Hepatocyte (in vitro differentiated cells): ENCODE data around the gene COL11A2. TPM values are rescaled to one million over a fixed set of nuclear protein-coding genes. Genes with fewer than 3 reads are reported as not detected.
"Not testable (repeated sequence)": the region's sequence is repeated elsewhere in the genome, so short reads cannot be mapped to it uniquely, and the experiment has no call there.

Experiments
- DNase-seq: peaks from one replicate; pipeline ENCODE4 v3.0.0-alpha.2; 2016; ENCODE audit warnings: low spot score
- H2AFZ ChIP-seq: fragments of 200-600 bp; sonication (generic); 2 replicates; pipeline ENCODE4 v1.6.0; 2016; ENCODE audit warnings: antibody characterized with exemption, mild to moderate bottlenecking
- H3K27ac ChIP-seq: fragments of 200-600 bp; sonication (generic); 2 replicates; pipeline ENCODE4 v1.5.1; 2016; ENCODE audit warnings: mild to moderate bottlenecking
- H3K27me3 ChIP-seq: fragments of 200-600 bp; sonication (generic); 2 replicates; pipeline ENCODE4 v1.6.1; 2016
- H3K36me3 ChIP-seq: fragments of 200-600 bp; sonication (generic); replicated peaks from 2 replicates; pipeline ENCODE4 v1.5.1; 2016; ENCODE audit warnings: low read depth; ENCODE audit not compliant: insufficient read depth
- H3K4me1 ChIP-seq: fragments of 200-600 bp; sonication (generic); 2 replicates; pipeline ENCODE4 v1.5.1; 2016; ENCODE audit warnings: mild to moderate bottlenecking, moderate library complexity; ENCODE audit not compliant: insufficient read depth
- H3K4me2 ChIP-seq: fragments of 200-600 bp; sonication (generic); 2 replicates; pipeline ENCODE4 v1.6.0; 2016
- H3K4me3 ChIP-seq: fragments of 200-600 bp; sonication (generic); 2 replicates; pipeline ENCODE4 v1.5.1; 2016; ENCODE audit warnings: mild to moderate bottlenecking
- H3K79me2 ChIP-seq: fragments of 200-600 bp; sonication (generic); 2 replicates; pipeline ENCODE4 v1.6.0; 2017; ENCODE audit warnings: mild to moderate bottlenecking
- H3K9me2 ChIP-seq: fragments of 200-600 bp; sonication (generic); replicated peaks from 2 replicates; pipeline ENCODE4 v1.6.0; 2017; ENCODE audit warnings: mild to moderate bottlenecking; ENCODE audit not compliant: insufficient read depth
- H3K9me3 ChIP-seq: fragments of 200-600 bp; sonication (generic); 2 replicates; pipeline ENCODE4 v1.5.1; 2016; ENCODE audit warnings: low read depth, mild to moderate bottlenecking
- H4K20me1 ChIP-seq: fragments of 200-600 bp; sonication (generic); 2 replicates; pipeline ENCODE4 v1.6.0; 2016; ENCODE audit warnings: mild to moderate bottlenecking; ENCODE audit not compliant: insufficient read depth, poor library complexity, severe bottlenecking
- EZH2 ChIP-seq: fragments of 200-600 bp; sonication (generic); IDR thresholded peaks from 2 replicates; pipeline ENCODE4 v1.6.1; 2016; ENCODE audit warnings: antibody characterized with exemption, mild to moderate bottlenecking, borderline replicate concordance
- EZH2phosphoT487 ChIP-seq: fragments of 200-600 bp; sonication (generic); IDR thresholded peaks from one replicate; pipeline ENCODE4 v1.6.1; 2018; ENCODE audit warnings: antibody characterized with exemption, mild to moderate bottlenecking, low read depth, moderate library complexity; ENCODE audit not compliant: unreplicated experiment, severe bottlenecking
- WGBS: methylation state at CpG from one replicate; pipeline ENCODE4 v1.1.6; 2016; ENCODE audit warnings: low lambda C conversion rate; ENCODE audit errors: missing lambda C conversion rate; 5-methylcytosine and 5-hydroxymethylcytosine counted together
- polyA plus RNA-seq: library from polyadenylated mRNA; unstranded; fragments of >200 nt; fragmentation: Nextera tagmentation; extraction: Ambion mirVana; gene quantifications from 2 replicates; pipeline ENCODE4 v1.2.1, GENCODE V29; 2016
- total RNA-seq: library from RNA; depleted of rRNA; stranded (reverse); fragments of >200 nt; gene quantifications from 2 replicates; pipeline ENCODE4 v1.2.3, GENCODE V29; 2014
- TF ChIP-seq, protein P1 (sequence below): fragments of 200-600 bp; sonication (generic); IDR thresholded peaks from 2 replicates; pipeline ENCODE4 v1.5.1; 2016; ENCODE audit warnings: antibody characterized with exemption, mild to moderate bottlenecking; ENCODE audit not compliant: poor library complexity

COL11A2 gene
- total and polyA plus RNA-seq, 2 experiments from 2014 or later = 3.0 to 4.7 TPM

DNA sequence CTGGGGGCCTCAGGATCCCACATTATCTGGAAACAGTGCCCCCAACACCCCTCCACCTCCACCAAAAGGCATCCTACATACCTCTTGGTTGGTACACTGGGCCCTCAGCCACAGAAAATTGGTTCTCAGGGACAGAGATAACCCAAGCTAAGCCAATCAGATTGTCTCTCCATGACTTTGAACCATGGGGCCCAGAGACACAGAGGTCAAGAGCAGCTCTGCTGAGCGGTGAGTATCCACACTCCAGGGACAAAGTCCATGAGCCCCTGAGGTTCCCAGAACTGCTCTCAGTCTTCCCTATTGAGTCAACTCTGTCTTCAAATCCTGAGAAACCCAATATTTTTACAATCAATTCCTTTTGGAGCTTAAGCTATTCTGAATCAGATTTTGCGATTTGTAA is 35.3 kb downstream of the COL11A2 start:
- 83% methylated on average over 2 of the region's 2 CpGs for WGBS
- Histone ChIP-seq H4K20me1 (no peaks in the 10 kb centered on the region), H3K79me2 (no peaks in the 10 kb centered on the region), H3K4me1 (peaks cover 4% of the 10 kb centered on the region), H2AFZ (no peak overlapping the region), H3K27ac (no peak overlapping the region), H3K9me3 (no peaks in the 10 kb centered on the region), H3K27me3 (no peaks in the 10 kb centered on the region), H3K9me2 (no peaks in the 10 kb centered on the region), H3K36me3 (no peaks in the 10 kb centered on the region), H3K4me2 (no peak overlapping the region), H3K4me3 (no peak overlapping the region)
- DNase-seq = no peak
- TF ChIP-seq EZH2phosphoT487 (no peak), EZH2 (no peak)
- TF ChIP-seq, protein P1, sequence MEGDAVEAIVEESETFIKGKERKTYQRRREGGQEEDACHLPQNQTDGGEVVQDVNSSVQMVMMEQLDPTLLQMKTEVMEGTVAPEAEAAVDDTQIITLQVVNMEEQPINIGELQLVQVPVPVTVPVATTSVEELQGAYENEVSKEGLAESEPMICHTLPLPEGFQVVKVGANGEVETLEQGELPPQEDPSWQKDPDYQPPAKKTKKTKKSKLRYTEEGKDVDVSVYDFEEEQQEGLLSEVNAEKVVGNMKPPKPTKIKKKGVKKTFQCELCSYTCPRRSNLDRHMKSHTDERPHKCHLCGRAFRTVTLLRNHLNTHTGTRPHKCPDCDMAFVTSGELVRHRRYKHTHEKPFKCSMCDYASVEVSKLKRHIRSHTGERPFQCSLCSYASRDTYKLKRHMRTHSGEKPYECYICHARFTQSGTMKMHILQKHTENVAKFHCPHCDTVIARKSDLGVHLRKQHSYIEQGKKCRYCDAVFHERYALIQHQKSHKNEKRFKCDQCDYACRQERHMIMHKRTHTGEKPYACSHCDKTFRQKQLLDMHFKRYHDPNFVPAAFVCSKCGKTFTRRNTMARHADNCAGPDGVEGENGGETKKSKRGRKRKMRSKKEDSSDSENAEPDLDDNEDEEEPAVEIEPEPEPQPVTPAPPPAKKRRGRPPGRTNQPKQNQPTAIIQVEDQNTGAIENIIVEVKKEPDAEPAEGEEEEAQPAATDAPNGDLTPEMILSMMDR = no peak

DNA sequence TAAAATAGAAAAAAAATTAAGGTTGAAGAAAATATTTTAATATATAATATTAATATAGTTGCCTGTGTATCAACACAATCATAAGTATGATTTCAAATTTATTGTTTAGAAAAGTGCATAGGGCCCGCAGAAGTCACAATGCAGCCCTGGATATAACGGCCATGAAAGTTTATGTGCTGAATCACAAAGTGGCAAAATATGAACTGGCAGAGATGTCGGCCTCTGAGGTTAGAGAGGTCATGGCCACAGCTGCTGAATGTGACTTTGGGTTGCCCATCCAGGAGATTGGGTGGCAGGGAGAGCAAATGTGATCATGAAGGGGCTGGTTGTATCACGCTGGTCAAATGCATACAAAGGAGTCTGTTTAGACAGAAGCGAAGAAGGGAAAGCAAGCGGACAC is 35.7 kb downstream of the COL11A2 start:
- Histone ChIP-seq H3K4me1 (peaks cover under 1% of the 10 kb centered on the region), H3K4me2 (no peak overlapping the region), H3K9me3 (no peaks in the 10 kb centered on the region), H3K27ac (no peak overlapping the region), H3K4me3 (no peak overlapping the region), H3K79me2 (no peaks in the 10 kb centered on the region), H2AFZ (no peak overlapping the region), H3K27me3 (no peaks in the 10 kb centered on the region), H3K9me2 (no peaks in the 10 kb centered on the region), H3K36me3 (no peaks in the 10 kb centered on the region), H4K20me1 (no peaks in the 10 kb centered on the region)
- no peak for DNase-seq
- WGBS = 84% methylated on average over 6 of the region's 6 CpGs
- no peak for TF ChIP-seq EZH2
- TF ChIP-seq, protein P1 = no peak
- TF ChIP-seq EZH2phosphoT487 = no peak

DNA sequence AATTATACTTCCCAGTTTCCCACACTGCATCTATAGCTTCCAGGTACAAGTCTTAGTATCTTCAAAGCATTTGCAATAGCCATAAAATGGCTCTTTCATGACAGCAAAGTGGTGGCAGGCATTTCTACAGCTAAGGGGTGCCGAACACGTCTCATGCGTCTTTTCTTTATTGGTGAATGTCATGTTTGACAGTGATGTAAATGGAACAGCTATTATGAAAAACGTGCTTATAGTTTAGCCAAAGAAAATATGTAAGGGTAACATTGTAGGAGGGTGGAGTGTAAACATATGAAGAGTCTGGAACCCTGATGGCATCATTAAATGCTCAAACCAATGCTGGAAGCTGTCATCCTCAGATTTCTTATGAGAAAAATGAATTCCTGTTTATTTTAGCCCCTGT is 37.9 kb downstream of the COL11A2 start:
- Histone ChIP-seq H3K36me3 (no peaks in the 10 kb centered on the region), H4K20me1 (no peaks in the 10 kb centered on the region), H3K27ac (no peak overlapping the region), H3K4me2 (no peak overlapping the region), H3K79me2 (no peaks in the 10 kb centered on the region), H3K4me1 (no peaks in the 10 kb centered on the region), H3K9me2 (no peaks in the 10 kb centered on the region), H2AFZ (no peak overlapping the region), H3K4me3 (no peak overlapping the region), H3K27me3 (peaks cover 6% of the 10 kb centered on the region), H3K9me3 (no peaks in the 10 kb centered on the region)
- WGBS = 70% methylated on average over 4 of the region's 4 CpGs
- no peak for DNase-seq
- TF ChIP-seq EZH2 (no peak), EZH2phosphoT487 (no peak)
- TF ChIP-seq, protein P1 = no peak

DNA sequence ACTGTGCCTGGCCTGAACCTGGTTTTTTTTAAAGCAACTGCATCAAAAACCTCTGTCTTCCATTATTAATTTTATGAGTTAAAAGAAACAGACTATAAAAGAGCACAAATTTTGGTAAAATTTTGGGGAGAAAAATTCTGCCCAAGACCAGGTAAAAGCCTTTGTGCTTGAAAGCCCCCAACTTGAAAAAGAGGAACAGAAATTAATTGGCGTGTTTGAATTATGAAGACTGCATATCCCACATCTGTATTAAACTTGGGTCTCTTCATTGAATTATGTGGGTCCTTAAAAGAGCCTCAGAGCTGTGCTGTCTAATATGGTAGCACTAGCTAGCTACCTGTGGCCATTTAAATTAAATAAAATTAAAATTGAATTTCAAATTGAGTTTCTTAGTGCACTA is 41.2 kb downstream of the COL11A2 start:
- no peak overlapping the region for H3K4me3 ChIP-seq
- H3K4me1 ChIP-seq = no peaks in the 10 kb centered on the region
- peaks cover 6% of the 10 kb centered on the region for H3K27me3 ChIP-seq
- no peaks in the 10 kb centered on the region for H4K20me1 ChIP-seq
- H3K27ac ChIP-seq = no peak overlapping the region
- H3K9me2 ChIP-seq = no peaks in the 10 kb centered on the region
- H3K36me3 ChIP-seq = no peaks in the 10 kb centered on the region
- TF ChIP-seq EZH2 (no peak), EZH2phosphoT487 (no peak)
- TF ChIP-seq, protein P1 = no peak
- H3K79me2 ChIP-seq = no peaks in the 10 kb centered on the region
- WGBS = 95% methylated on average over 1 of the region's 1 CpG
- H2AFZ ChIP-seq = no peak overlapping the region
- H3K4me2 ChIP-seq = no peak overlapping the region
- DNase-seq = no peak
- no peaks in the 10 kb centered on the region for H3K9me3 ChIP-seq

DNA sequence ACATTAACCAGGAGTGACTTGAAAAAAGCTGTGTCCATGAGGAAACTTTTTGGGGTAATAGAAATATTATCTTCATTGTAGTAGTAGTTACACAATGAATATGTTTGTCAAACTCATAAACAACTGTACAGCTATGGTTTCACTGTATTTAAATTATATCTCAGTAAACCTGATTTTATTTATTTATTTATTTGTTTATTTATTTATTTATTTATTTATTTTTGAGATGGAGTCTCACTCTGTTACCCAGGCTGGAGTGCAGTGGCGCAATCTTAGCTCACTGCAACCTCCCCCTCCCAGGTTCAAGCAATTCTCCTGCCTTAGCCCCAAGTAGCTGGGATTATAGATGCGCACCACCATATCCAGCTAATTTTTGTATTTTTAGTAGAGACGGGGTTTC is 41.7 kb downstream of the COL11A2 start:
- H3K27ac ChIP-seq, H3K9me2 ChIP-seq, H4K20me1 ChIP-seq, H3K27me3 ChIP-seq, H3K4me2 ChIP-seq, H3K36me3 ChIP-seq, H3K4me1 ChIP-seq, H3K9me3 ChIP-seq, H2AFZ ChIP-seq, DNase-seq, H3K4me3 ChIP-seq, H3K79me2 ChIP-seq: not testable (repeated sequence)
- 98% methylated on average over 3 of the region's 3 CpGs for WGBS
